Fibroblast of lung (primary cell): ENCODE measurements around the gene APOA5. TPM values are rescaled to one million over a fixed set of nuclear protein-coding genes. Genes with fewer than 3 reads are reported as not detected.
"Not testable (repeated sequence)": the region's sequence is repeated elsewhere in the genome, so short reads cannot be mapped to it uniquely, and the experiment has no call there.

Experiments used
- DNase-seq, 2 donors: peaks; one replicate each; pipeline versions ENCODE4 v3.0.0 to v3.0.0-alpha.2; 2010; ENCODE audit warnings: low read depth in 2 of 2
- H2AFZ ChIP-seq: 2 replicates; pipeline ENCODE4 v1.5.1; 2012; ENCODE audit warnings: low read length, control low read depth, inconsistent platforms
- H3K27ac ChIP-seq: 2 replicates; pipeline ENCODE4 v1.5.1; 2011; ENCODE audit warnings: low read length, control low read depth; ENCODE audit not compliant: insufficient read depth
- H3K27me3 ChIP-seq: 2 replicates; pipeline ENCODE4 v1.5.1; 2011; ENCODE audit warnings: mild to moderate bottlenecking, low read length; ENCODE audit not compliant: control insufficient read depth, insufficient read depth
- H3K36me3 ChIP-seq: 2 replicates; pipeline ENCODE4 v1.5.1; 2011; ENCODE audit warnings: low read length; ENCODE audit not compliant: control insufficient read depth, insufficient read depth
- H3K4me1 ChIP-seq: 2 replicates; pipeline ENCODE4 v1.5.1; 2011; ENCODE audit warnings: low read length; ENCODE audit not compliant: control insufficient read depth, insufficient read depth; ENCODE audit errors: extremely low read depth
- H3K4me2 ChIP-seq: 2 replicates; pipeline ENCODE4 v1.5.1; 2011; ENCODE audit warnings: low read length, control low read depth; ENCODE audit not compliant: insufficient read depth; ENCODE audit errors: extremely low read depth
- H3K4me3 ChIP-seq, 4 experiments: fragments of 200-600 bp in 1 of 4; sonication (generic) in 1 of 4; replicated peaks in 1 of 4; 2 replicates each; pipeline ENCODE4 v1.5.1; 2011 to 2016; ENCODE audit warnings: low read length in 4 of 4, low read depth in 3 of 4, mild to moderate bottlenecking in 3 of 4, control low read depth in 2 of 4, inconsistent platforms in 1 of 4, mixed read lengths in 1 of 4; ENCODE audit not compliant: insufficient read depth in 1 of 4; ENCODE audit errors: control extremely low read depth in 1 of 4
- H3K79me2 ChIP-seq: 2 replicates; pipeline ENCODE4 v1.5.1; 2012; ENCODE audit warnings: mild to moderate bottlenecking, low read length, inconsistent platforms; ENCODE audit not compliant: control insufficient read depth, insufficient read depth
- H3K9ac ChIP-seq: 2 replicates; pipeline ENCODE4 v1.5.1; 2011; ENCODE audit warnings: mild to moderate bottlenecking, low read length, control low read depth; ENCODE audit not compliant: insufficient read depth
- H3K9me3 ChIP-seq: 2 replicates; pipeline ENCODE4 v1.5.1; 2012; ENCODE audit warnings: low read depth, low read length; ENCODE audit not compliant: control insufficient read depth, insufficient read depth
- H4K20me1 ChIP-seq: 2 replicates; pipeline ENCODE4 v1.5.1; 2011; ENCODE audit warnings: low read length; ENCODE audit not compliant: control insufficient read depth, insufficient read depth; ENCODE audit errors: extremely low read depth
- CTCF ChIP-seq, 2 donors: IDR thresholded peaks in 1 of 2; conservative IDR thresholded peaks in 1 of 2; 1 replicate in 1 of 2; 2 replicates in 1 of 2; pipeline ENCODE4 v1.5.1; 2011 to 2012; ENCODE audit warnings: low read length in 2 of 2, control low read depth in 1 of 2, inconsistent platforms in 1 of 2, low read depth in 1 of 2, mild to moderate bottlenecking in 1 of 2
- EZH2 ChIP-seq: IDR thresholded peaks from 2 replicates; pipeline ENCODE4 v1.5.1; 2012; ENCODE audit warnings: low read length, control low read depth, mild to moderate bottlenecking; ENCODE audit errors: missing control alignments
- polyA plus RNA-seq, 2 donors: library from polyadenylated mRNA; depleted of rRNA in 1 of 2; stranded (reverse) in 1 of 2; unstranded in 1 of 2; fragments of >200 nt; gene quantifications; 2 replicates each; pipeline ENCODE4 v1.2.1, GENCODE V29; 2011 to 2012; ENCODE audit warnings: missing spikeins in 1 of 2
- total RNA-seq: library from RNA; depleted of rRNA; stranded (reverse); fragments of >200 nt; gene quantifications from 2 replicates; pipeline ENCODE4 v1.2.1, GENCODE V29; 2014

The APOA5 gene
- total and polyA plus RNA-seq, 2 donors (not counting 1 experiment from before 2014, with no cell fraction given) = not detected

- H3K27ac ChIP-seq = no peak overlapping the region
- DNase-seq = peak in 1 of 2 donors; percentile 77
- no peaks in the 10 kb centered on the region for H3K9me3 ChIP-seq
- TF ChIP-seq EZH2 (no peak), CTCF (conservative IDR thresholded peaks at IDR 0.05 in 1 of 2, IDR thresholded peaks at IDR 0.05 in 1 of 2; ENCODE audit: low read depth in 1 of 2, low read length in 2 of 2) (no peak)
- H3K36me3 ChIP-seq = no peaks in the 10 kb centered on the region
- H2AFZ ChIP-seq = no peak overlapping the region
- no peaks in the 10 kb centered on the region for H4K20me1 ChIP-seq
- no peak overlapping the region for H3K4me3 ChIP-seq
- no peak overlapping the region for H3K4me2 ChIP-seq
- H3K9ac ChIP-seq = no peak overlapping the region
- H3K27me3 ChIP-seq = peaks cover 4% of the 10 kb centered on the region
- no peaks in the 10 kb centered on the region for H3K79me2 ChIP-seq
- no peaks in the 10 kb centered on the region for H3K4me1 ChIP-seq
Observed at GRCh38 chr11:116808262-116809175, 16.8 kb upstream of the APOA5 start.

DNA sequence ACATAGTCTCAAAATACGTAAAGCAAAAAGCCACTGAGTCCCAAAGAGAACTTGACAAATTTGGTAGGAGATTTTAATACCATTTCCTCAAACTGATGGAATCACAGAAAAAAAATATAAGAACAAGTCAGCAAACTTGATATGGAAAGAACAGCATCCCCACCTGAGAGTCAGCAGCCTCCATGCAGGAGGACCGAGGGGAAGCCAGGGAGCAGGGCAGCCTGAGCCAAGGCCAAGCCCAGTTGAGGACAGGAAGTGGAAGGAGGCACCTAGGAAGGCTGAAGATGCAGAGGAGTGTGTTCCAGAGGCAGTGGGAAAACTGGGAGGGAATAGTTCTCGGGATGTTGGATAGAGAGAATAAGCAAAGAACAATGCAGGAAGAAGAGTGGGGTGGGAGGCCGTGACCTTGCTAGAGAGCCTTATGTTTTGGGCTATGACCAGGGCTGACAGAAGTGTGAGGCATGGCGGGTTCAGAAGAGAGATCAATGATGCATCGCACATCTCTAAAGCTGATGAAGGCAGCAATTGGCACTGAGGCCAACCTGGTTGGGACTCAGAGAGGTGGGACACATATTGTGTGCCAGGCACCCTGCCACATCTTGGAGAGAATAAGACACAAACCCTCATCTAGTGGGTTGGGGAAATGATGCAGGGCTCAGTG is 16.1 kb upstream of the APOA5 start:
- Histone ChIP-seq H3K27ac (no peak overlapping the region), H3K27me3 (no peaks in the 10 kb centered on the region), H3K4me3 (no peak overlapping the region), H3K79me2 (no peaks in the 10 kb centered on the region), H3K36me3 (no peaks in the 10 kb centered on the region), H3K4me1 (no peaks in the 10 kb centered on the region), H3K9me3 (no peaks in the 10 kb centered on the region), H3K4me2 (no peak overlapping the region), H2AFZ (no peak overlapping the region), H4K20me1 (no peaks in the 10 kb centered on the region), H3K9ac (no peak overlapping the region)
- TF ChIP-seq EZH2 = no peak
- no peak for TF ChIP-seq CTCF (conservative IDR thresholded peaks at IDR 0.05 in 1 of 2, IDR thresholded peaks at IDR 0.05 in 1 of 2; ENCODE audit: low read depth in 1 of 2, low read length in 2 of 2)
- DNase-seq = no peak

GRCh38 chr11:116804001-116804400 is 12.3 kb upstream of the APOA5 start:
- no peak for TF ChIP-seq EZH2
- no peak for TF ChIP-seq CTCF (conservative IDR thresholded peaks at IDR 0.05 in 1 of 2, IDR thresholded peaks at IDR 0.05 in 1 of 2; ENCODE audit: low read depth in 1 of 2, low read length in 2 of 2)
- Histone ChIP-seq H3K4me3 (no peak overlapping the region), H3K79me2 (no peaks in the 10 kb centered on the region), H3K27ac (no peak overlapping the region), H3K9ac (no peak overlapping the region), H3K4me2 (no peak overlapping the region), H3K9me3 (no peaks in the 10 kb centered on the region), H3K4me1 (no peaks in the 10 kb centered on the region), H2AFZ (no peak overlapping the region), H3K27me3 (no peaks in the 10 kb centered on the region), H3K36me3 (no peaks in the 10 kb centered on the region), H4K20me1 (no peaks in the 10 kb centered on the region)
- DNase-seq = no peak

DNA sequence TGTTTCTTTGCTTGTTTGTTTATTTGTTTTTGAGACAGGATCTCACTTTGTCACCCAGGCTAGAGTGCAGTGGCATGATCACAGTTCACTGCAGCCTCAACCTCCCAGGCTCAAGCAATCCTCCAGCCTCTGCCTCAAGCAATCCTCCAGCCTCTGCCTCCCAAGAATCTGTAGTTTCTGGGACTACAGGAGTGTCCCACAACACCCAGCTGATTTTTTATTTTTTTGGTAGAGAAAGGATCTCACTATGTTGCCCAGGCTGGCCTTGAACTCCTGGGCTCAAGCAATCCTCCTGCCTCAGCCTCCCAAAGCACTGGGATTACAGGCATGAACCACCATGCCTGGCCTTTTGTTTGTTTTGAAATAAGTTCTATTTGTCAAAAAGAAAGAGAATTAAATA is 10.0 kb upstream of the APOA5 start:
- not testable (repeated sequence) for H3K9ac ChIP-seq, H3K4me3 ChIP-seq, H3K4me1 ChIP-seq, H3K27ac ChIP-seq, H4K20me1 ChIP-seq, H3K4me2 ChIP-seq, H2AFZ ChIP-seq, H3K79me2 ChIP-seq, H3K9me3 ChIP-seq, H3K27me3 ChIP-seq, DNase-seq, H3K36me3 ChIP-seq
